Fibroblast of skin of abdomen (primary cell): ENCODE measurements around the gene TRRAP.
"Not testable (repeated sequence)": the region's sequence is repeated elsewhere in the genome, so short reads cannot be mapped to it uniquely, and the experiment has no call there.

ENCODE experiments used
- DNase-seq: peaks from one replicate; pipeline ENCODE4 v3.0.0-alpha.2; 2013

Gene TRRAP

GRCh38 chr7:99032928-99033327 is 154.6 kb downstream of the TRRAP start:
- no peak for DNase-seq

- no peak for DNase-seq
These were observed 155.4 kb downstream of the TRRAP start for GRCh38 chr7:99033765-99034164.

GRCh38 chr7:99034932-99035722 is 156.8 kb downstream of the TRRAP start:
- no peak for DNase-seq

- no peak for DNase-seq
These were observed 157.6 kb downstream of the TRRAP start for GRCh38 chr7:99035723-99036545.

GRCh38 chr7:99036546-99037111 is 158.3 kb downstream of the TRRAP start:
- peak; percentile 43 for DNase-seq

- DNase-seq: no peak
These were observed 159.1 kb downstream of the TRRAP start for GRCh38 chr7:99037327-99037940.

GRCh38 chr7:99038086-99038855 is 159.9 kb downstream of the TRRAP start:
- no peak for DNase-seq

- no peak for DNase-seq
These were observed 161.1 kb downstream of the TRRAP start for GRCh38 chr7:99039384-99039891.

- peak; percentile 79 for DNase-seq
These were observed 162.0 kb downstream of the TRRAP start for GRCh38 chr7:99040104-99040958.

- DNase-seq: no peak
These were observed 163.2 kb downstream of the TRRAP start for GRCh38 chr7:99041526-99041925.

GRCh38 chr7:99042957-99043356 is 164.6 kb downstream of the TRRAP start:
- DNase-seq: peak; percentile 40

GRCh38 chr7:99044858-99045257 is 166.5 kb downstream of the TRRAP start:
- not testable (repeated sequence) for DNase-seq

- not testable (repeated sequence) for DNase-seq
These were observed 167.9 kb downstream of the TRRAP start for GRCh38 chr7:99046262-99046661.

GRCh38 chr7:99046722-99047121 is 168.4 kb downstream of the TRRAP start:
- no peak for DNase-seq

- no peak for DNase-seq
These were observed 169.3 kb downstream of the TRRAP start for GRCh38 chr7:99047526-99048077.

GRCh38 chr7:99050971-99051370 is 172.6 kb downstream of the TRRAP start:
- no peak for DNase-seq

- DNase-seq: no peak
These were observed 176.4 kb downstream of the TRRAP start for GRCh38 chr7:99054781-99055180.

GRCh38 chr7:99061001-99061776 is 182.9 kb downstream of the TRRAP start:
- no peak for DNase-seq
